Measurements from ENCODE around the gene GGT5.
"Not testable (repeated sequence)": the region's sequence is repeated elsewhere in the genome, so short reads cannot be mapped to it uniquely, and the experiment has no call there.

The GGT5 gene

GRCh38 chr22:24262185-24262749 is 17.4 kb upstream of the GGT5 start:
- DNase-seq (ENCODE audit: low read depth, low spot score), result not testable (repeated sequence)

- not testable (repeated sequence) for DNase-seq (ENCODE audit: low read depth, low spot score)
These were observed 14.6 kb upstream of the GGT5 start for GRCh38 chr22:24259459-24259858.

GRCh38 chr22:24256736-24257135 is 11.9 kb upstream of the GGT5 start:
- not testable (repeated sequence) for DNase-seq (ENCODE audit: low read depth, low spot score)

GRCh38 chr22:24256136-24256535 is 11.3 kb upstream of the GGT5 start:
- not testable (repeated sequence) for DNase-seq (ENCODE audit: low read depth, low spot score)

GRCh38 chr22:24253126-24253525 is 8.2 kb upstream of the GGT5 start:
- not testable (repeated sequence) for DNase-seq (ENCODE audit: low read depth, low spot score)

GRCh38 chr22:24251286-24251685 is 6.4 kb upstream of the GGT5 start:
- DNase-seq (ENCODE audit: low read depth, low spot score), result not testable (repeated sequence)

- DNase-seq (ENCODE audit: low read depth, low spot score), result not testable (repeated sequence)
These were observed 4.5 kb upstream of the GGT5 start for GRCh38 chr22:24249413-24249812.

- DNase-seq (ENCODE audit: low read depth, low spot score), result not testable (repeated sequence)
These were observed 3.7 kb upstream of the GGT5 start for GRCh38 chr22:24248611-24249010.

- DNase-seq (ENCODE audit: low read depth, low spot score), result peak; percentile 91
These were observed 2.9 kb upstream of the GGT5 start for GRCh38 chr22:24247564-24248344.

GRCh38 chr22:24247011-24247507 is 2.2 kb upstream of the GGT5 start:
- no peak for DNase-seq (ENCODE audit: low read depth, low spot score)

GRCh38 chr22:24245584-24246561 is 991 bp upstream of the GGT5 start:
- DNase-seq (ENCODE audit: low read depth, low spot score), result peak; percentile 64

GRCh38 chr22:24244144-24244787 is 616 bp downstream of the GGT5 start:
- DNase-seq (ENCODE audit: low read depth, low spot score), result peak; percentile 44

GRCh38 chr22:24243417-24243816 is 1.5 kb downstream of the GGT5 start:
- peak; percentile 39 for DNase-seq (ENCODE audit: low read depth, low spot score)

GRCh38 chr22:24240985-24241692 is 3.7 kb downstream of the GGT5 start:
- DNase-seq (ENCODE audit: low read depth, low spot score), result not testable (repeated sequence)

- no peak for DNase-seq (ENCODE audit: low read depth, low spot score)
These were observed 4.5 kb downstream of the GGT5 start for GRCh38 chr22:24240381-24240780.

GRCh38 chr22:24238101-24238694 is 6.7 kb downstream of the GGT5 start:
- not testable (repeated sequence) for DNase-seq (ENCODE audit: low read depth, low spot score)

- DNase-seq (ENCODE audit: low read depth, low spot score), result no peak
These were observed 8.2 kb downstream of the GGT5 start for GRCh38 chr22:24236656-24237055.

- no peak for DNase-seq (ENCODE audit: low read depth, low spot score)
These were observed 9.6 kb downstream of the GGT5 start for GRCh38 chr22:24235315-24235714.

GRCh38 chr22:24233816-24234215 is 11.1 kb downstream of the GGT5 start:
- no peak for DNase-seq (ENCODE audit: low read depth, low spot score)

- no peak for DNase-seq (ENCODE audit: low read depth, low spot score)
These were observed 11.6 kb downstream of the GGT5 start for GRCh38 chr22:24233235-24233634.

All from brain pericyte (primary cell).